Endothelial cell (in vitro differentiated cells): Measurements from ENCODE around the gene WWP2. TPM values are rescaled to one million over a fixed set of nuclear protein-coding genes. Genes with fewer than 3 reads are reported as not detected.

Source experiments
- DNase-seq: peaks from one replicate; pipeline ENCODE4 v3.0.0; 2021; ENCODE audit warnings: low spot score
- H3K27ac Mint-ChIP-seq: one replicate; pipeline ENCODE4 v1.8.0; 2021; ENCODE audit warnings: mixed read lengths, inconsistent platforms; ENCODE audit not compliant: unreplicated experiment
- H3K27me3 Mint-ChIP-seq: one replicate; pipeline ENCODE4 v1.8.0; 2021; ENCODE audit warnings: mild to moderate bottlenecking, moderate library complexity, mixed read lengths, inconsistent platforms; ENCODE audit not compliant: unreplicated experiment
- H3K36me3 Mint-ChIP-seq: one replicate; pipeline ENCODE4 v1.8.0; 2021; ENCODE audit warnings: mild to moderate bottlenecking, low read depth, mixed read lengths, inconsistent platforms; ENCODE audit not compliant: unreplicated experiment
- H3K4me1 Mint-ChIP-seq: one replicate; pipeline ENCODE4 v1.8.0; 2021; ENCODE audit warnings: mild to moderate bottlenecking, mixed read lengths, inconsistent platforms; ENCODE audit not compliant: unreplicated experiment
- H3K4me3 Mint-ChIP-seq: one replicate; pipeline ENCODE4 v1.8.0; 2021; ENCODE audit warnings: mild to moderate bottlenecking, mixed read lengths, inconsistent platforms; ENCODE audit not compliant: unreplicated experiment
- H3K9me3 Mint-ChIP-seq: one replicate; pipeline ENCODE4 v1.8.0; 2021; ENCODE audit warnings: mixed read lengths, inconsistent platforms; ENCODE audit not compliant: unreplicated experiment
- total RNA-seq: library from RNA; stranded (reverse); fragmentation: NEBNext Ultra II Directional; extraction: Animal tissue kit (Norgen Biotek cat#: 25700); gene quantifications from one replicate; pipeline ENCODE4 v1.2.1, GENCODE V29; 2021; ENCODE audit not compliant: unreplicated experiment
- TF ChIP-seq, protein P1 (sequence below): fragments of 200-600 bp; sonication (generic); IDR thresholded peaks from one replicate; pipeline ENCODE4 v1.5.0; 2021; ENCODE audit warnings: antibody characterized with exemption; ENCODE audit not compliant: unreplicated experiment

WWP2 gene
- total RNA-seq, 1 donor from 2014 or later, result 35.3 TPM

DNA sequence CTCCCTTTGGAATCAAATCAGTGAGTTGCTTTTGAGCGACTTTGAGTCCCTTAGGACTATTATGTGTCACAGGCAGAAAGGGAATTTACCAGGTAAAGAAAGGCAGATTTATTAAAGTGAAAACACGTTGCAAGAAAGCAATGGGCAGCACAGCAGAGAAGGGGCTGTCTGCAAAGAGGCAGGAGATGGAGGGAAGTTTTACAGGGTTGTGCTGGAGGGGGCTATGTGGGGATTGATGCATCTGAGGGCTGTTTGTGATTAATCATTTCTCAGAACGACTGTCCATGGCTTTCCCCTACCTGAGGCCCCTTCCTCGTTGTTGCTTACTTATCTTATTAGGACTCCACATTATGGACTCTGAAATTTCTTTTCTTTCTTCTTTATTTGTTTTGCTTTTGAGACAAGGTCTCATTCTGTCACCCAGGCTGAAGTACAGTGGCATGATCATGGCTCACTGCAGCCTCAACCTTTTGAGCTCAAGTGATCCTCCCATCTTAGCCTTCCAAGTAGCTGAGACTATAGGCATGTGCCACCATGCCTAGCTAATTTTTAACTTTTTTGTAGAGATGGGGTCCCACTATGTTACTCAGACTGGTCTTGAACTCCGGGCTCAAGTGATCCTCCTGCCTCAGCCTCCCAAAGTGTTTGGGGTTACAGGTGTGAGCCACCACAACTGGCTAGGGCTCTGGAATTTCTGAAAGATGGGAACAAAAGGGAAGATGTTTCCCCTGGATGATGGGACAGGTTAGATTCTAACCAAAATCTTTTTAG lies 5.5 kb downstream of the WWP2 start:
- Mint-ChIP-seq H3K27ac (no peak overlapping the region), H3K27me3 (peaks cover 4% of the 10 kb centered on the region), H3K9me3 (no peaks in the 10 kb centered on the region), H3K4me3 (no peak overlapping the region), H3K36me3 (peaks cover 6% of the 10 kb centered on the region), H3K4me1 (peaks cover 8% of the 10 kb centered on the region)
- TF ChIP-seq, protein P1, sequence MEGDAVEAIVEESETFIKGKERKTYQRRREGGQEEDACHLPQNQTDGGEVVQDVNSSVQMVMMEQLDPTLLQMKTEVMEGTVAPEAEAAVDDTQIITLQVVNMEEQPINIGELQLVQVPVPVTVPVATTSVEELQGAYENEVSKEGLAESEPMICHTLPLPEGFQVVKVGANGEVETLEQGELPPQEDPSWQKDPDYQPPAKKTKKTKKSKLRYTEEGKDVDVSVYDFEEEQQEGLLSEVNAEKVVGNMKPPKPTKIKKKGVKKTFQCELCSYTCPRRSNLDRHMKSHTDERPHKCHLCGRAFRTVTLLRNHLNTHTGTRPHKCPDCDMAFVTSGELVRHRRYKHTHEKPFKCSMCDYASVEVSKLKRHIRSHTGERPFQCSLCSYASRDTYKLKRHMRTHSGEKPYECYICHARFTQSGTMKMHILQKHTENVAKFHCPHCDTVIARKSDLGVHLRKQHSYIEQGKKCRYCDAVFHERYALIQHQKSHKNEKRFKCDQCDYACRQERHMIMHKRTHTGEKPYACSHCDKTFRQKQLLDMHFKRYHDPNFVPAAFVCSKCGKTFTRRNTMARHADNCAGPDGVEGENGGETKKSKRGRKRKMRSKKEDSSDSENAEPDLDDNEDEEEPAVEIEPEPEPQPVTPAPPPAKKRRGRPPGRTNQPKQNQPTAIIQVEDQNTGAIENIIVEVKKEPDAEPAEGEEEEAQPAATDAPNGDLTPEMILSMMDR, result no peak
- DNase-seq, result no peak

DNA sequence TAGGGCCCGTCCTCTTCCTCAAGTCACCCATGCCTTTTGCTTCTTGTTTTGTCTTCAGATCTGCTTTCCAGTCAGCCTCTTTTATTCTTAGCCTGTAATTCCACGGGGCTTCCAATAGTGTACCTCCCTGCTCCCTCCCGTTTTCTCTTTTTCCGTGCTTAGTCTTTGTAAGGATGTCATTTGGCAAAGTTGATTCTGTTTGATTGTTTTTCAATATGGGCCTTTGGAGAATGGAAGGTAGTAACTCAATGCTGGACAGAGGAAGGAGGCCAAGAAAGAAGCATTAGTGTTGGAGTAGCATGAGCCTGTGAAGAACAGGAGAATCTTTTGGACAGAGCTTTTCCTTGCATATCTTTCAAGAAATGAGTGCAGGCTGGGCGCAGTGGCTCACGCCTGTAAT lies 6.5 kb downstream of the WWP2 start:
- DNase-seq, result no peak
- no peak overlapping the region for H3K4me3 Mint-ChIP-seq
- H3K27me3 Mint-ChIP-seq, result no peaks in the 10 kb centered on the region
- peaks cover 7% of the 10 kb centered on the region for H3K4me1 Mint-ChIP-seq
- no peak overlapping the region for H3K27ac Mint-ChIP-seq
- TF ChIP-seq, protein P1, result no peak
- no peaks in the 10 kb centered on the region for H3K9me3 Mint-ChIP-seq
- peaks cover 6% of the 10 kb centered on the region for H3K36me3 Mint-ChIP-seq

DNA sequence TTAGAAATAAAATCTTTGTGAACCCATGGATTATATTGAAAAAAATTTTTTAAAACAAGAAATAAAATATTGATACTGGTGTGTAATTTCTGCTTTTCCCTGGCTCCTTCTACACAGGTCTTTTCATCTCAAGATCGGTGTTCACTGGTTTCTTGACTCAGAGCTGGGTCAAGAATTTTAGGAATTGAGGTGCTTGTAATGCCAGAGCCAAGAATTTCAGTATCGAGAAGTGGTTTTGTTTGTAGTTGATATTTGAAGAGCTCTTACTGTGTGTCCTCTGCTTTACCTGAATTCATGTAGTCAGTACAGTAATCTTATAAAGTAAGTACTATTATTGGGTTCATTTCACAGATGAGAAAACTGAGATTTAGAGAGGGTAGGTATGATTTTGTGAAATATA lies 7.3 kb downstream of the WWP2 start:
- TF ChIP-seq, protein P1, result no peak
- Mint-ChIP-seq H3K36me3 (peaks cover 6% of the 10 kb centered on the region), H3K9me3 (no peaks in the 10 kb centered on the region), H3K4me1 (peaks cover 10% of the 10 kb centered on the region), H3K27me3 (no peaks in the 10 kb centered on the region), H3K27ac (no peak overlapping the region), H3K4me3 (no peak overlapping the region)
- no peak for DNase-seq

DNA sequence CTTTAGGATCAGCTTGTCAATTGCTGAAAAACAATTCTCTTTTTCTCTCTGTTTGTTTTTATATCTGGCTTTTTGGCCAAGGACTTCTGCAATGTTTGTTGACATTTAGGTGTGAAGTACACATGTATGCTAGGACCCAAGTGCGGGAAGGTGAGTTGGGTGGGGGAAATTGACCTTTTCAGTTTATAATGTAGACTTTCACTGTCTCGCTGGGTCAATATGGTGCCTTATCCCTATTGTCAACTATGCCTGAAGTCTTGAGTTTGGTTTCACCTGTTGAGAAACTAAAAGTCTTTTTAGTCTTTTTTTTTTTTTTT lies 9.5 kb downstream of the WWP2 start:
- TF ChIP-seq, protein P1, result no peak
- H3K27ac Mint-ChIP-seq, result no peak overlapping the region
- no peak overlapping the region for H3K4me3 Mint-ChIP-seq
- DNase-seq, result no peak
- no peaks in the 10 kb centered on the region for H3K27me3 Mint-ChIP-seq
- peaks cover 12% of the 10 kb centered on the region for H3K4me1 Mint-ChIP-seq
- H3K9me3 Mint-ChIP-seq, result no peaks in the 10 kb centered on the region
- H3K36me3 Mint-ChIP-seq, result peaks cover 15% of the 10 kb centered on the region

DNA sequence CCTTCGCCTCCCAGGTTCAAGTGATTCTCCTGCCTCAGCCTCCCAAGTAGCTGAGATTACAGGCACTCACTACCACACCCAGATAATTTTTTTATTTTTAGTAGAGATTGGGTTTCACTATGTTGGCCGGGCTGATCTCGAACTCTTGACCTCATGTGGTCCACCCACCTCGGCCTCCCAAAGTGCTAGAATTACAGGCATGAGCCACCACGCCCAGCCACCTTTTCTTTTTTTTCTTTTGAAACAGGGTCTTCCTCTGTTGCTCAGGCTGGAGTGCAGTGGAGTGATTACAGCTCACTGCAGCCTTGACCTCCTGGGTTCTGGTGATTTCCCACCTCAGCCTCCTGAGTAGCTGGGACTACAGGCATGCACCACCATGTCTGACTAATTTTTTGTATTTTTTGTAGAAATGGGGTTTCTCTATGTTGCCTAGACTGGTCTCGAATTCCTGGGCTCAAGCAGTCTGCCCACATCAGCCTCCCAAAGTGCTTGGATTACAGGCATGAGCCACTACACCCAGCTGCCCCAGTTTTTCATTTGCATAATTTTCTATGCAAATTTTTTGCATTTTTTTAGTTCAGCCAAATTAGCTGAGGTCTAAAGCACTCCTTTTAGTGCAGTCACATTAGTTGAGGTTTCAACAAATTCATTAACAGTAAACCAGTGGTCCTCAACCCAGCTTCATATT lies 11.3 kb downstream of the WWP2 start:
- Mint-ChIP-seq H3K4me3 (no peak overlapping the region), H3K9me3 (no peaks in the 10 kb centered on the region), H3K4me1 (peaks cover 12% of the 10 kb centered on the region), H3K27ac (peak overlapping the region; percentile 88), H3K27me3 (no peaks in the 10 kb centered on the region), H3K36me3 (peaks cover 9% of the 10 kb centered on the region)
- no peak for DNase-seq
- TF ChIP-seq, protein P1, result no peak
